Neural progenitor cell (in vitro differentiated cells): Measurements from ENCODE around the gene OPCML. TPM values are rescaled to one million over a fixed set of nuclear protein-coding genes. Genes with fewer than 3 reads are reported as not detected.

ENCODE experiments used
- DNase-seq: peaks from one replicate; pipeline ENCODE4 v3.0.0-alpha.2; 2016; ENCODE audit warnings: low spot score
- H2AFZ ChIP-seq: fragments of 200-600 bp; sonication (generic); replicated peaks from 2 replicates; pipeline ENCODE4 v1.6.1; 2016; ENCODE audit warnings: antibody characterized with exemption
- H3F3A ChIP-seq: fragments of 200-600 bp; sonication (generic); 2 replicates; pipeline ENCODE4 v1.6.1; 2016; ENCODE audit warnings: antibody characterized with exemption, low read depth
- H3K27ac ChIP-seq: fragments of 200-600 bp; sonication (generic); 2 replicates; pipeline ENCODE4 v1.5.1; 2016; ENCODE audit warnings: mild to moderate bottlenecking
- H3K27me3 ChIP-seq: fragments of 200-600 bp; sonication (generic); 2 replicates; pipeline ENCODE4 v1.6.1; 2016; ENCODE audit warnings: mild to moderate bottlenecking, moderate library complexity
- H3K36me3 ChIP-seq: fragments of 200-600 bp; sonication (generic); 2 replicates; pipeline ENCODE4 v1.5.1; 2016
- H3K4me1 ChIP-seq: fragments of 200-600 bp; sonication (generic); 2 replicates; pipeline ENCODE4 v1.6.1; 2016; ENCODE audit warnings: mixed run types
- H3K4me2 ChIP-seq: fragments of 200-600 bp; sonication (generic); 2 replicates; pipeline ENCODE4 v1.6.1; 2016
- H3K4me3 ChIP-seq: fragments of 200-600 bp; sonication (generic); 2 replicates; pipeline ENCODE4 v1.5.1; 2016
- H3K79me2 ChIP-seq: fragments of 200-600 bp; sonication (generic); 2 replicates; pipeline ENCODE4 v1.6.1; 2016; ENCODE audit warnings: low read depth
- H3K9ac ChIP-seq: fragments of 200-600 bp; sonication (generic); 2 replicates; pipeline ENCODE4 v1.6.1; 2016
- H3K9me3 ChIP-seq: fragments of 200-600 bp; sonication (generic); 2 replicates; pipeline ENCODE4 v1.5.1; 2016; ENCODE audit warnings: low read depth
- H4K20me1 ChIP-seq: fragments of 200-600 bp; sonication (generic); 2 replicates; pipeline ENCODE4 v1.6.1; 2016; ENCODE audit warnings: low read depth
- H3K27ac Mint-ChIP-seq: 3 replicates; pipeline ENCODE4 v1.8.0; 2021; ENCODE audit warnings: mixed read lengths
- H3K27me3 Mint-ChIP-seq: 2 replicates; pipeline ENCODE4 v1.8.0; 2022; ENCODE audit warnings: low read depth, mild to moderate bottlenecking, inconsistent platforms, moderate library complexity, mixed read lengths; ENCODE audit not compliant: insufficient read depth
- H3K36me3 Mint-ChIP-seq: 3 replicates; pipeline ENCODE4 v1.8.0; 2021; ENCODE audit warnings: mixed read lengths
- H3K4me1 Mint-ChIP-seq: 3 replicates; pipeline ENCODE4 v1.8.0; 2021; ENCODE audit warnings: mixed read lengths
- H3K4me3 Mint-ChIP-seq: 3 replicates; pipeline ENCODE4 v1.8.0; 2021; ENCODE audit warnings: mild to moderate bottlenecking, moderate library complexity, mixed read lengths
- H3K9me3 Mint-ChIP-seq: 3 replicates; pipeline ENCODE4 v1.8.0; 2020; ENCODE audit warnings: mixed read lengths
- EZH2 ChIP-seq: fragments of 200-600 bp; sonication (generic); IDR thresholded peaks from 2 replicates; pipeline ENCODE4 v1.6.1; 2017; ENCODE audit warnings: antibody characterized with exemption, mild to moderate bottlenecking, moderate library complexity
- EZH2phosphoT487 ChIP-seq: fragments of 200-600 bp; sonication (generic); IDR thresholded peaks from 2 replicates; pipeline ENCODE4 v1.6.1; 2017; ENCODE audit warnings: antibody characterized with exemption
- total RNA-seq: library from RNA; depleted of rRNA; stranded (reverse); fragments of >200 nt; gene quantifications from 2 replicates; pipeline ENCODE4 v1.2.3, GENCODE V29; 2015; ENCODE audit warnings: low replicate concordance
- TF ChIP-seq, protein P1 (sequence below): fragments of 200-600 bp; sonication (generic); IDR thresholded peaks from 2 replicates; pipeline ENCODE4 v1.5.1; 2017; ENCODE audit warnings: antibody characterized with exemption, mild to moderate bottlenecking

Gene OPCML
- total RNA-seq, 1 donor from 2014 or later, result 0.02 TPM

DNA sequence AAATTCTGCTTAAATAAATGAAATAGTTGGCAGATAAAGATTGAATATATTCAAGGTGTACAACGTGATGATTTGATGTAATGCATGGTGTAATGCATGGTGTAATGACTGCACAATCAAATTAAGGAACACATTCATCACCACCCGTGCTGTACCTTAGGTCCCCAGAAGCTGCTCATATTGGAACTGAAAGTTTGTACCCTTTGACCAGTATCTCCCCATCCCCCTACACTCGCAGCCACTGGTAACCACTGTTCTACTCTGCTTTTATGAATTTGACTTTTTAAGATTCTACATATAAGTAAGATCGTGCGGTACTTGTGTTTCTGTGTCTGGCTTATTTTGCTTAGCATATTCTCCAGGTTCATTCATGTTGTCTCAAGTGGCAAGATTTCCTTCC, 445.8 kb downstream of the OPCML start:
- no peak for DNase-seq
- H3K9me3 Mint-ChIP-seq, result no peaks in the 10 kb centered on the region
- peaks cover 5% of the 10 kb centered on the region for H3K27me3 Mint-ChIP-seq

DNA sequence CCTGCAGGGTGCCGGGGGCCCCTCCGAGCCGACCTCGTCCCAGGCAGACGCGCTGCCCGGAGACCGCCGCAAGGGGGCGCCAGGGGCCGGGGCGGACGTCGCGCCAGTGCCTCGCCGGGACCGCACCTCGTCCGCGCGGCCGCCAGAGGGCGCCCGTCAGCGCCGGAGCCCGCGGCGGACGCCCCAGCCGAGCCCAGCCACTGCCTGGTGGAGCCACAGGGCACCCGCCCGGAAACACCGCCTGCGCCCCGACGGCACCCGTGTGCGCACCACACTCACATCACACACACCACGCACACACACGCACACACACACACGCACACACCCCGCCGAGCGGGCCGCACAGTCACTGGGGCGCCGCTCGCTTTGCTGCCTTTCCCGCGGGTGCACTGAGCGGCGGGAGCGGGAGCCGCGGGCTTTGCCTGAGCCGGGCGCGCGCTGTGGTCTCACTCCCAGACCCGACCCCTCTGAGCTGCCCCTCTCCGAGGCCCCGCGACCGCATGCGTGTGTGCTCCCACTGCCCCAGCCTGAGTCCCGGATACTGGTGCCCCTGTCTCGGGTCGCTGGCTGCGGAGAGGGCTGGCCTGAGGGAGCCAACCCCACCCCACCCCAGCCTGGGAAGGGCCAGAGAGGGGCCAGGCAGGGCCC, 449.3 kb downstream of the OPCML start:
- no peaks in the 10 kb centered on the region for H3K36me3 Mint-ChIP-seq
- H3K27me3 Mint-ChIP-seq, result peaks cover 9% of the 10 kb centered on the region
- H3K27me3 ChIP-seq, result peaks cover 76% of the 10 kb centered on the region
- no peaks in the 10 kb centered on the region for H3K9me3 Mint-ChIP-seq
- no peaks in the 10 kb centered on the region for H3K79me2 ChIP-seq
- no peak overlapping the region for H3K27ac ChIP-seq
- H3K4me1 Mint-ChIP-seq, result peaks cover 5% of the 10 kb centered on the region
- peak overlapping the region; percentile 78 for H3K4me2 ChIP-seq
- H3K27ac Mint-ChIP-seq, result no peak overlapping the region
- H3F3A ChIP-seq, result no peaks in the 10 kb centered on the region
- peak overlapping the region; percentile 83 for H3K4me3 Mint-ChIP-seq
- H3K9me3 ChIP-seq, result no peaks in the 10 kb centered on the region
- H4K20me1 ChIP-seq, result no peaks in the 10 kb centered on the region
- TF ChIP-seq, protein P1, sequence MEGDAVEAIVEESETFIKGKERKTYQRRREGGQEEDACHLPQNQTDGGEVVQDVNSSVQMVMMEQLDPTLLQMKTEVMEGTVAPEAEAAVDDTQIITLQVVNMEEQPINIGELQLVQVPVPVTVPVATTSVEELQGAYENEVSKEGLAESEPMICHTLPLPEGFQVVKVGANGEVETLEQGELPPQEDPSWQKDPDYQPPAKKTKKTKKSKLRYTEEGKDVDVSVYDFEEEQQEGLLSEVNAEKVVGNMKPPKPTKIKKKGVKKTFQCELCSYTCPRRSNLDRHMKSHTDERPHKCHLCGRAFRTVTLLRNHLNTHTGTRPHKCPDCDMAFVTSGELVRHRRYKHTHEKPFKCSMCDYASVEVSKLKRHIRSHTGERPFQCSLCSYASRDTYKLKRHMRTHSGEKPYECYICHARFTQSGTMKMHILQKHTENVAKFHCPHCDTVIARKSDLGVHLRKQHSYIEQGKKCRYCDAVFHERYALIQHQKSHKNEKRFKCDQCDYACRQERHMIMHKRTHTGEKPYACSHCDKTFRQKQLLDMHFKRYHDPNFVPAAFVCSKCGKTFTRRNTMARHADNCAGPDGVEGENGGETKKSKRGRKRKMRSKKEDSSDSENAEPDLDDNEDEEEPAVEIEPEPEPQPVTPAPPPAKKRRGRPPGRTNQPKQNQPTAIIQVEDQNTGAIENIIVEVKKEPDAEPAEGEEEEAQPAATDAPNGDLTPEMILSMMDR, result peak; percentile 89
- no peak for TF ChIP-seq EZH2phosphoT487
- no peak overlapping the region for H3K9ac ChIP-seq
- peak overlapping the region; percentile 60 for H3K4me3 ChIP-seq
- H3K36me3 ChIP-seq, result no peaks in the 10 kb centered on the region
- peak; percentile 89 for DNase-seq
- no peaks in the 10 kb centered on the region for H3K4me1 ChIP-seq
- peak overlapping the region; percentile 96 for H2AFZ ChIP-seq

More for the DNA sequence above, 445.8 kb downstream of the OPCML start:
- no peak overlapping the region for H3K4me3 Mint-ChIP-seq
- Histone ChIP-seq H3K79me2 (no peaks in the 10 kb centered on the region), H3K9ac (no peak overlapping the region), H3K9me3 (no peaks in the 10 kb centered on the region), H3K36me3 (no peaks in the 10 kb centered on the region), H4K20me1 (no peaks in the 10 kb centered on the region), H3F3A (no peaks in the 10 kb centered on the region), H3K4me2 (no peak overlapping the region), H2AFZ (no peak overlapping the region), H3K4me1 (no peaks in the 10 kb centered on the region), H3K4me3 (no peak overlapping the region), H3K27me3 (peaks cover 43% of the 10 kb centered on the region), H3K27ac (no peak overlapping the region)
- no peak overlapping the region for H3K27ac Mint-ChIP-seq
- H3K36me3 Mint-ChIP-seq, result no peaks in the 10 kb centered on the region
- peaks cover 5% of the 10 kb centered on the region for H3K4me1 Mint-ChIP-seq
- no peak for TF ChIP-seq EZH2
- TF ChIP-seq, protein P1, result no peak

DNA sequence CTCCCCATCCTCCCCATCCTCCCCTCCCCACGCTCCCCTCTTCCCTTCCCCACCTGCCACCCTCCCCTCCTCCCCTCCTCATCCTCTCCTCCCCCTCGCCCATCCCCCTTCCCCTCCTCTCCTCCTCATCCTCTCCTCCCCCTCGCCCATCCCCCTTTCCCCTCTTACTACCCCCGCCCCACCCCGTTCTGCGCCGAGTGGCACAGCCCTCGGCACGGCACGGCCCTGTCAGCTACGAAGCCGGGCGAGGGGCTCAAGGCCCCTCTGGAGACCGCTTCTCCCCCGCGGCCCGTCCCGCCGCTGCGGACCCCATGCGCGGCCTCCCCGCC, 449.9 kb downstream of the OPCML start:
- Histone ChIP-seq H3K27ac (no peak overlapping the region), H3K4me1 (no peaks in the 10 kb centered on the region), H3K9ac (no peak overlapping the region), H3K27me3 (peaks cover 82% of the 10 kb centered on the region), H3F3A (no peaks in the 10 kb centered on the region), H4K20me1 (no peaks in the 10 kb centered on the region), H3K9me3 (no peaks in the 10 kb centered on the region), H3K79me2 (no peaks in the 10 kb centered on the region), H3K4me2 (peak overlapping the region; percentile 78), H3K36me3 (no peaks in the 10 kb centered on the region), H2AFZ (peak overlapping the region; percentile 96), H3K4me3 (peak overlapping the region; percentile 60)
- H3K27ac Mint-ChIP-seq, result no peak overlapping the region
- DNase-seq, result peak; percentile 68
- peaks cover 5% of the 10 kb centered on the region for H3K4me1 Mint-ChIP-seq
- H3K36me3 Mint-ChIP-seq, result no peaks in the 10 kb centered on the region
- TF ChIP-seq, protein P1, result no peak
- TF ChIP-seq EZH2, result no peak
- no peak for TF ChIP-seq EZH2phosphoT487
- H3K27me3 Mint-ChIP-seq, result peaks cover 9% of the 10 kb centered on the region
- H3K9me3 Mint-ChIP-seq, result no peaks in the 10 kb centered on the region
- H3K4me3 Mint-ChIP-seq, result no peak overlapping the region
